Effector CD8-positive, alpha-beta T cell (primary cell): Measurements from ENCODE around the gene ACOD1.
"Not testable (repeated sequence)": the region's sequence is repeated elsewhere in the genome, so short reads cannot be mapped to it uniquely, and the experiment has no call there.

Experiments
- DNase-seq: peaks from one replicate; lab custom pipeline; 2025; lab: John Stamatoyannopoulos, UW

ACOD1 gene

DNA sequence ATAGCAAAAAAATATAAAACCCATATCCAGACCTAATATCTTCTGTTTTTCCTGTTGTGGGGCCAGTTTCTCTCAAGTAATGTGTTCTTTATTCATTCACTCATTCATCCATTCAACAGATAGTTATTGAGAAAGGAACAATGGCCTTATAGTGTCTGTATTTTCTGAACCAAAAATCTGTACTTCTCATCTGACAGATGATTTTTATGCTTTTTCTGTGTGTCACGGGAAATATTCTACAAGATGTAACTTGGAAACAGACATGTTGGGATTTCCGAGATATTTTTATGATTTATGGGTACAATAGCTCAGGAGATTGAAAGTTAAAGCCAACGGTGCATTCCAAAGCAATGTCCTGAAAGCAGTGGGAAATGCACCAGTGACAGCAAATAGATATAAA lies 5.7 kb downstream of the ACOD1 start:
- no peak for DNase-seq

DNA sequence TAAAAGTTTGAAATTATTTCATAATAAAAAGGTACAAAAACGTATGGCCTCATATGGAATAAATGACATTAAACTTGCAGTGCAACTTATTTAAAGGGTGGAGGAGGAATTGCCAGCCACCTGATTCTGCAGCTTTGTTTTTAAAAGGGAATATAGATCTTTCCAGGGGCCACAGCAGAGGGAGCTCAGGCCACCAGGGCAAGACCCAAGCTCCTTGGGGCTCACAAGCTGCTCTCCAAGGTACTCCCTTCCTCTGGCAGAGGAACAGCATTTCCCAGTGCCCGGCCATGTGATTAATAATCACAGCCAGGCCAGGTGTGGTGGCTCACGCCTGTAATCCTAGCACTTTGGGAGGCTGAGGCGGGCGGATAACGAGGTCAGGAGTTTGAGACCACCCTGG lies 6.2 kb downstream of the ACOD1 start:
- no peak for DNase-seq

DNA sequence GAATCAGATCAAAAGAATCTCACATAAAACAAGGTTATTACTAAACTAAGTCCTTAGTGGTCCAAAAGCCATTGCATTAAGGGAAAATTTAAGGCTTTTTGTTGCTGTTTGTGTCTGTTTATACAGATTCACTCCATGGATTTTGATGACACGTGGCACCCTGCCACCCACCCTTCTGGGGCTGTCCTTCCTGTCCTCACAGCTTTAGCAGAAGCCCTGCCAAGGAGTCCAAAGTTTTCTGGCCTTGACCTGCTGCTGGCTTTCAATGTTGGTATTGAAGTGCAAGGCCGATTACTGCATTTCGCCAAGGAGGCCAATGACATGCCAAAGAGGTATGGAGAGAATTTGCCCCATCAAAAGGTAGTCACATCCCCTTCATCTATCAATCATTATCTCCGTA lies 6.9 kb downstream of the ACOD1 start:
- no peak for DNase-seq

DNA sequence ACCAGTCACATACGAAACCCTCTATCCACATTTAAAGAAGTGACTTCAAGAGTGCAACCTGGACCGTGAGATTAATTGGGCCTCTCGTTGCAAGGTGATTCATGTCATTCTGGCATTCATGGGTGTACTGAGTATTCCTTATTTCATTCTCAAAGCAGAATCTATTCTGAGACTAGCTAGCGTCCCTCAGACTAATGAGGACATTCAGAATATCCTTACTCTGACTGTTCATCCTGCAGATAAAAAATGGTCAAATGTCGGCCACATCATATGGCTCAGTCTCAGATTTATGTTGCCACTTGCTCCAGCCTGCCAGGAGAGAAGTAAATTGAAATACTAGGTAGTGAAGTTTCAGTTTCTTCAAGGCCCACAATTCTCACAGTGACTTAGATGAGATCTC lies 7.3 kb downstream of the ACOD1 start:
- no peak for DNase-seq

DNA sequence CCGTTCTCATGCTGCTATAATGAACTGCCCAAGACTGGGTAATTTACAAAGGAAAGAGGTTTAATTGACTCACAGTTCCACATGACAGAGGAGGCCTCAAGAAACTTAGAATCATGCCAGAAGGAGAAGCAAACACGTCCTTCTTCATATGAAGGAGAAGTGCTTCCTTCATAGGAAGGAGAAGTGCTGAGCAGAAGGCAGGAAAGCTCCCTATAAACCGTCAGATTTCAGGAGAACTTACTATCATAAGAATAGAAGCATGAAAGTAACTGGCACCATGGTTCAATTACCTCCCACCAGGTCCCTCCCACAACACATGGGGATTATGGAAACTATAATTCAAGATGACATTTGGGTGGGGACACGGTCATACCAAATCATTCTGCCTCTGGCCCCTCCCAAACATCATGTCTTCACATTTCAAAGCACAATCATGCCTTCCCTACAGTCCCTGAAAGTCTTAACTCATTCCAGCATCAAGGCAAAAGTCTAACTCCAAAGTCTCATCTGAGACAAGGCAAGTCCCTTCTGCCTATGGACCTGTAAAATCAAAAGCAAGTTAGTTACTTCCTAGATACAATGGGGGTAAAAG lies 10.6 kb downstream of the ACOD1 start:
- no peak for DNase-seq

DNA sequence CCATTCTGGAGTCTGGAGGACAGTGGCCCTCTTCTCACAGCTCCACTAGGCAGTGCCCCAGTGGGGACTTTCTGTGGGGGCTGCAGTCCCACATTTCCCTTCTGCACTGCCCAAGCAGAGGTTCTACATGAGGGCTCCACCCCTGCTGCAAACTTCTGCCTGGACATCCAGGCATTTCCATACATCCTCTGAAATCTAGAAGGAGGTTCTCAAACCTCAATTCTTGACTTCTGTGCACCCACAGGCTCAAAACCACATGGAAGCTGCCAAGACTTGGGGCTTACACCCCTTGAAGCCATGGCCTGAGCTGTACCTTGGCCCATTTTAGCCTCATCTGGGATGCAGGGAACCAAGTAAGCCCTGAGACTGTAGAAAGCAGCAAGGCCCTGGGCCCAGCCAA lies 11.4 kb downstream of the ACOD1 start:
- DNase-seq: not testable (repeated sequence)

DNA sequence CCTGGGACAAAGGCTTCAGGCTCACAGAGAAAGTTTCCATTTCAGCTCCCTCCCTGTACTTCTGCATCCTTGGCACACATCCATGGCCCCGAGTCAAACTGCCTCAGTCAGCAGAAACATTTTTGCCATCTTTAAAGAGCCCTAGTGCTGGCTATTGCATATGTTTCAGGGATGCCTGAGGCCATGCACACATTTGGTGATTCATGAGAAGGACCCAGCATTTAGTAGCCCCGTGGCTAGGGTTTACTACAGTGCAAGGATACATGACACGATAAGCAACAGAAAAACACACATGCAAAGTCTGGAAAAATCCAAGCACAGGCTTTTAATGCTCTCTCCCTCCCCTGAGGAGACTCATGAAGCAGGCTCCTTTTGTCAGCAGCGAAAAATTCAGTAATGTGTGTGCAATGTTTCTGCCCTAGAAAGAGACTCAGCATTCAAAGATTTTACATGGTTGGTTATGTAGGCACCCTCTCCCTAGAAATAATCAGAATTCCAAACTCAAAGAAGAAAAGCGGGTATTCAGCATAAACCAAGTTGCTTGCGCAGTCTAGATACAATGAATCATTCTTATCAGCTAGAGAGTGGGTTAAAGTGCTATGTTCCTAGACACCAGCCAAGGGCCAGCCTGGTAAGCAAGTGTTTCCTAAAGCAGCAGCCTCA lies 17.6 kb downstream of the ACOD1 start:
- no peak for DNase-seq

DNA sequence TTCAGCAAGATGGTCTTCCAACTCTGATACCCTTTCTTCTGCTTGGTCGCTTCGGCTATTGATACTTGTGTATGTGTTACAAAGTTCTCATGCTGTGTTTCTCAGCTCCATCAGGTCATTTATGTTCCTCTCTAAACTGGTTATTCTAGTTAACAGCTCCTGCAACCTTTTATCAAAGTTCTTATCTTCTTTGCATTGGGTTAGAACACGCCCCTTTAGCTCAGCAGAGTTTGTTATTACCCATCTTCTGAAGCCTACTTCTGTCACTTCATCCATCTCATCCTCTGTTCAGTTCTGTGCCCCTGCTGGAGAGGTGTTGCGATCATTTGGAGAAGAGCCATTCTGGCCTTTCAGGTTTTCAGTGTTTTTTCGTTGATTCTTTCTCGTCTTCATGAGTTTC lies 18.7 kb downstream of the ACOD1 start:
- no peak for DNase-seq

DNA sequence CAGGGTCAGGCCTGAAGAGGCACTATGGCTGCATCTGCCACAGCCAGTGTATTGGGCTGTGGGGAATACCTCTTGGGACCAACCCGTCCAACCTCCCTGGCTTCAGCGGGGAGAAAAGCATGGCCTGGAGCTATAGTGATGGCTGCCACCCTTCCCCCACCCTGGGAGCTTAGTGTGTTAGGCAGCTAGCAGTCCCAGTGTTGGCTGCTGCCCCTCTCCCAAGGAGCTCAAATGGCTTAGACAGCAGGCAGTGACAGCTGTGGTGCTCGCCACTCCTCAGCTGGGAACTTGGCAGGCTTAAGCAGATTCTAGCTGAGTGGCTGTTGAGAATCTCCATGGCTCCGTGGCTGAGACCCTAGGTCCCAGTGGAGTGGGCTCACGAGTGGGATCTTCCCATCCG lies 19.7 kb downstream of the ACOD1 start:
- DNase-seq: no peak

DNA sequence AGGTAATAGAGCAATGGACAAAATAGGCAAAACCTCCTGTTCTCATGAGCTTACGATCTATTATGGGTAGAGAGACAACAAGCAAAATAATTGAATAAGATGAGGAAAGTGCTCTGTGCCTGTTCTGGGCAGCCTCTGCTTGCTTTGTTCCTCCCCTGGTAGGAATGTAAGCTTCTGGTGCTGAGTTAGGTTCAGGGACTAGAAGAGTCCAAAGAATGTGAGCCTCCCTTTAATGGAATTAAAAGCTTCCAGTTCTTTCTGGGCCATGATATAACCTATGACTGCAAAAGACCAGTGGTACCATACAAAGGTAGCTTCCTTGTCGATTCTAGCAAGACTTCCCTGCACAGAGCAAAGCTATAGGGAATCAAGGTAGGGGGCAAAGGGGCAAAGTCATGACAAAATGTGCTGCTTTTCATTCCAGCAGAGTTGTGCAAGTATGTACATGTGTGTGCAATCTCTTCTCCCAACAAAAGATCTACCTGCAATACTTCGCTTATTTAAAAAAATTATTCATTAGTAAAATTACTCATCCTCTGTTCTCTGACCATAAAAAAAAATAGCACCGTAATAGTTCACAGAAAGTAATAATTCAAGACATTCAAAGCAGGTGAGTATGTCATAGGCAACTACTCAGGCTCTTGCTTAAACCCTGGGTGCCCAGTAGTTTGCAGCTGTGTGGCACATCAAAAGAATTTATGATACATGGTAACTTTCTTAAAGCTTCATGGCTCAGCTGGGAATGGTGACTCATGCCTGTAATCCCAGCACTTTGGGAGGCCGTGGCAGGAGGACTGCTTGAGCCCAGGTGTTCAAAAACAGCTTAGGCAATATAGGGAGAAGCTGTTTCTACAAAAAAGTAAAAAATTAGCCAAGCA lies 21.4 kb downstream of the ACOD1 start:
- no peak for DNase-seq

DNA sequence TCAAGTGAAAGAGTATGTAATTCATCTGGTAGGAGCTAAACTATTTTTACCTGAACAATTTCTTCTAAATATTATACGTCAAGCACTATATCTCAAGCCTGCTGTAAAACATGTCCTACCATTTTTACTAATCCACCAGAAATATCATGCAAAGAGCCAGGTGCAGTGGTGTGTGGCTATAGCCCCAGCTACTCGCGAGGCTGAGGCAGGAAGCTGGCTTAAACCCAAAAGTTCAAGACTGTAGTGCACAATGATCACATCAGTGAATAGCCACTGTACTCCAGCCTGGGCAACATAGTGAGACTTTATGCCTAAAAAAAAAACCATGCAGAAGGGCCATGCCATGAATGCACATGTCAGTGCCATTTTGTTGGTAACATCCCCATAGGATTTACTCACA lies 22.9 kb downstream of the ACOD1 start:
- DNase-seq: no peak

DNA sequence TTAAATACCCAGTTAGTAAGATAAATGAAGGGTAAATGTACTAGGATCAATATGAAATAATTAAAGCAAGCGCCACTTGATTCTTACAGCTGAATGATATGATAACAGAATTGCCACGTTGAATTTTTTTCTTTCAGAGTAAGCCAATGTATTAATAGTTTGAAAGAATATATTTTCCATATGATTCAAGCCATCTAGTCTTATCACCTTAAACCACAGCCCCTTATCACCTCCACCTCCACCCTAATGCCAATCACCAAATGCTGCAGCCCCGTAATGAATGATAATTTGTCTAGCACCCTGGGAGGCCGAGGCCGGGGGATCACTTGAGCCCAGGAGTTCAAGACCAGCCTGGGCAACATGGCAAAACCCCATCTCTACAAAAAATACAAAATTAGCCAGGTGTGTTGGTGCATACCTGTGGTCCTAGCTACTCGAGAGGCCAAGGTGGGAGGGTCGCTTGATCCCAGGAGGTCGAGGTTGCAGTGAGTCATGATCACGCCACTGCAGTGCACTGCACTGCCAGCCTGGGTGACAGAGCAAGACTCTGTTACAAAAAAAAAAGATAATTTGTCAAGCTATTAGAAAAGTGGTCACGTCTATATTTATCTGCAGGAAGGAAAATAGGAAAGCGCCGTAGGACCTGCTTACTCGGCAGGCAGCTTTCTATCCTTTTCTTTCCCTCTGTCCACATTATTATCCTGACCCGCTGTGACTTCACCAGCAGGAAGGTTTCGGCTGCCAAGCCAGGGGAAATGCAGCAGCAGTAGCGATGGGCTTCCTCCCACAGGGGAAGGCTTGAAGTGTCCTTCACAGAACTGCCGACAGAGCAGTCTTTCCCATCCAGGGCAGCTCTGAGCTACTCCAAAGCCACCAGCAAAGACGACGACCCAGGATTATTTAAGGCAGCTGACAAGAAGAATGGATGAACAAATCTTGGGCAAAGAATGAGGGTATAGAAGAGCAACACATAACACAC lies 23.8 kb downstream of the ACOD1 start:
- no peak for DNase-seq

DNA sequence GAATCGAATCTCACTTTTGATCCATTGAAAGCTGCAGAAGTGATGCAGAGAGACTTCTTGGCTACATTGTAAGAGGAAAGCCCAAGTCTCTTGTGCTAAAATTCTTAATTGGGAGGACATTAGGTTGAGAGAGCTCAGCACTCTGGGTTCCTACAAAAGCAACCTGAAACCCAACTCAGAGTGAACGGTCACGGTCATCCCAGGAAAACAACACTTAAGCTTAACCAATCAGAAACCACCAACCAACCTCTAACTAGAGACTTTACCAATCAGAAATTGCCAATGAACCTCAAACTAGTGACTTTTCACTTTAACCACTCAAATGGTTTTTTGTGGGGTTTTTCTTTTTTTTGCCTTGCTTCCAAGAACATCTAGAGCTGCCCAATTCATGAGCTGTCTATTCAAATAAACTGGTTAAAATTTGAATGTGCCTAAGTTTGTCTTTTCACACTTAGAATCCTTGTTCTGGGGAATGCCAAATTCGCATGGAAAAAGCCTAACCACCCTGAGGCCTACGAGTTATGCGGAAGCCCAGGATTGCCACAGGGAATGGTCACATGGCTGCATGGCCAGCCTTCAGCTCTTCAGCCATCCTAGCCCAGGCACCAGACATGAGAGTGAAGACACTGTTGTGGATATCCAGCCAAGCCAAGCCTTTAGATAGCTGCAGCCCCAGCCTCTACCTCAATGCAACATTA lies 25.8 kb downstream of the ACOD1 start:
- no peak for DNase-seq

DNA sequence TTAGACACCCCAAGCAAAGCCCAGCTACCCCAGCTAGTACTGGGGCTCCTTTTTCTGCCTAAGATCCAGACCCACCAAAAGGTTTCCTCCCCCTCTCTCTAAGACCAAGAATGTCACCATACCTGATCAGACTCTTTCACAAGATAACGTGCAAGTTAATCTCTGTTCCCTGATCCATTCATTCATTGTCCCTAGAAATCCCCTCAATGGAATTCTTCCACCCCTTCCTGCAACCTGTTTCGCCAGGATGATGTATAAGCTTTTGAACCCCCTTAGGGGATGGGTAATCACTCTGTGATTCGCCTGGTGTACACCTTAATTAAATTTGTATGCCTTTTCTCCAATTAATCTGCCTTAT lies 26.3 kb downstream of the ACOD1 start:
- no peak for DNase-seq

DNA sequence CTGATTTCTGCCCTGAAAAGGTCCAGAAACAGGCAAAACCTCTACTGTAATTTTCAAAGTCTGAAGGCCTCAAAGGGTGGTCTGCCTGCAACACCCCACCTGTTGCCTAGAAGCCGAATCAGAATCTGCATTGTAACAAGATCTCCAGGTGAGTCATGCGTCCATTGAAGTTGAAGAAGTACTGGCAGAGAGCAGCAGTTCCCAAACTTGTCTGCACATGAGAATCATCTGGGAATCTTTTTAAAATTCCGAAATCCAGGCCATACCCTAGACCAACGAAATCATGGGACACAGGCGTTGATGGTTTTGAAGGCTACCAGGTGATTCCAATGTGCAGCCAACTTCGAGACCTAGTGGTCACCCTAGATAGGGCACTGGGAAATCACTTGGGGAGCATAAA lies 27.6 kb downstream of the ACOD1 start:
- no peak for DNase-seq

DNA sequence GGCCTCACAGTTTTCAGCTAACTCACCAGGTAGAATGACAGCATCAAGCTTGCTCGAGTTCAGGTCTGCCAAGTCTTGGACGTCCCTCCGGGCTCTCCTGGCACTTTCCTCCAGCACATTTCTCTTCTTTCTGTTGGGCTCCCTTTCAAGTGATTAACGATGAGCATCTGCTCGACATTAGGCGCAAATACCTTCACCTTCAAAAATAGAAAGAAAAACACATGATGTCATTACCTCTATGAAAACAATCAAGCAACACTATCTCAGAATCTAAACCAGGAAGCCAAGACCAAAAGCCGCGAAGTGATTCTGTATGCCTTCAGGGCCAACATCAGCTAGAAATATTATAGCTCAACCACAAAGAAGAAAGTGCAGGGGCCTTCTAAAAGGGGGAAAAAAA lies 28.2 kb downstream of the ACOD1 start:
- no peak for DNase-seq

DNA sequence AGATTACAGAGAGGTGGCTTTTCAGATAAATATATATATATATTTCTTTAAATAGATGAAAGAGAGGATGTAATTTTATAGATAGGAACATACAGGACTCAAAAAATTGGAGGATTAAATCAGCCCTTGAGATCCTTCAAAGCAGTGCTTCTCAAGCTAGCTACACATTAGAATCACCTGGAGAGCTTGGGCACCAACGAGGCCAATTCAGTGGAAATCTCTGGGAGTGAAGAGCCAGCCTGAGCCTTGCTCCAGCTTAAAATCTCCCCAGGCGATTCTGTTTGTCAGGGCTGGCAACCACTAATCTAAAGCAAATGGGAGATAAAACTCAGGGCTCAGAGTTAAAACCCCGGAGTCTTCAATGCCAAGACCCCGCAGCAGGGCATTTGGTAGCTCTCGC lies 28.6 kb downstream of the ACOD1 start:
- no peak for DNase-seq

DNA sequence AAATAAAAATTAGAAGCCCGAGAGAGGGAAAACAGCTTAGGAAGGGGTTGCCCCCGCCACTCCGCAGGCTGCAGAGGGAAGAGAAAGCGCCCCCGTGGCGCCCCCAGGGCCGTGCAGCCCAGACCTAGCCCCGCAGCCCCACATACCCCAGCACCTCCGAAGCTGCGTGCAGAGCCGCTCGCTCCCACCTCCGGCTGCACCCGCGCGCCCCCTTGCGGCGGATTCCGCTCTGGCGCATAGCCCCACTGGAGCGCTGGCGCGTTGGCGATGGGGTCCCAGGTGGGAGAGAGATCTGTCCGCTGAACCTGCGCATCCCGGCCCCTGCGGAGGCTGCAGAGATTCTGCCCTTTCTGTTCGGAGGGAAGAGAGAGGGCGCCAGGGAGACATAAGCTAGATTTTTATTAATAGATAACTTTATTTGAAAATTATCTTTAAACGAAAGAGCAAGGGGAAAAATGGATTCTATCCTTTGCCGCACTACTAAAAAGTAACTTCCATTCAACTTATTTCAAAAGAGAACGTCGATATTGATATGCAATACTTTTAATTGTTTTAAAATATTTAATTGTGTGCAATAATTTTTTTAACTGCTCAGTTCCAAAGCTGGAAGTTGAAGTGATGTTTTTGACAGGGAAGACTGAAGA lies 31.9 kb downstream of the ACOD1 start:
- peak; percentile 82 for DNase-seq

DNA sequence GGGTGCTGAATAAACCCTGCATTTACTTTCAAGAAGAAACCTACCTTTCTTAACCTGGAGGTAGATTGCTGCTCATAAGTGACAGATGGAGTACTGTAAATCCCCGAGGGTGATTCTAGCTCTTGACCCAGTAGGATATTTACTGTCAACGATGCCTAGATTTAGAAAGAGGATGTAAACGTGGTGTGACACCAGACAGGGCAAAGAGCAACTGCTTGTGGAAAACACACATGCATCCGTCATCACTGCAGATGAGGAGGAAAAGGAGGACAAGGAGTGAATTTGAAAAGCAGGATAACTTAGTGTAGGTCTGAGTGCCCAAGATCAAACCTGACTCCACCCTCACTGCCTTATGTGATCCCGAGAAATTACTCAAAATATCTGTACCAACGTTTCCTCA lies 33.8 kb downstream of the ACOD1 start:
- no peak for DNase-seq

DNA sequence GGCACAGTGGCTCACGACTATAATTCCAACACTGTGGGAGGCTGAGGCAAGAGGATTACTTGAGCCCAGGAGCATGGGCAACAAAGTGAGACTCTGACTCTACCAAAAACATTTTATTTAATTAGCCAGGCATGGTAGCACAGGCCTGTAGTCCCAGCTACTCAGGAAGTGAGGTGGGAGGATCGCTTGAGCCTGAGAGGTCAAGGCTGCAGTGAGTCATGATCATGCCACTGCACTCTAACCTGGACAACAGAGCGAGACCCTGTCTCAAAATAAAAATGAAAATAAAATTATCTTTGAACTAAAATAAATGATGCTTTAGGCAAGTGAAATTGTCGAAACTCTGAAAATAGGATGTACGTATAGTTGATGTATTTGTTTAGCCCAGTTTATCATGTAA lies 35.4 kb downstream of the ACOD1 start:
- no peak for DNase-seq

DNA sequence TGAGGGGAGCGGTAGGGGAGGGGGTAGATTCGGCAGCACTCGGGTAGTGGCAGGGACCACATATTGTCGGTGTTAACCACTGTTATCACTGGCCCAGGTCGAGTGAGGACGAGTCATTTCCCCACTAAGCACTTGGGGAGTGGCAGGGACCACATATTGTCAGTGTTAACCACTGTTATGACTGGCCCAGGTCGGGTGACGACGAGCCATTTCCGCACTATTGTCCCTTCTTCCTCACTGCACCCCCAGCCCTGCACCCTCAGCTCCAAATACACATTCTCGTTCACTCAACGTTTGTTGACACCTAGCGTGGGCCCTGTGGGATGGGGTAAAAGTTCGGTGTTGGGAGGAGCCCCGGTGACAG lies 43.1 kb downstream of the ACOD1 start:
- DNase-seq: peak; percentile 48
